GM19025 (cell line): ENCODE measurements around the gene SNCAIP.

Source experiments
- ATAC-seq: cut with Tn5 transposase; IDR thresholded peaks from one replicate; pipeline ENCODE4 v1.9.1; 2021; ENCODE audit warnings: mild to moderate bottlenecking, low read depth, moderate library complexity; ENCODE audit not compliant: unreplicated experiment

Gene SNCAIP

GRCh38 chr5:122420091-122420490 lies 108.1 kb downstream of the SNCAIP start:
- ATAC-seq, result no peak

GRCh38 chr5:122420537-122421236 lies 108.7 kb downstream of the SNCAIP start:
- no peak for ATAC-seq

GRCh38 chr5:122421374-122422079 lies 109.5 kb downstream of the SNCAIP start:
- ATAC-seq, result peak; percentile 85

GRCh38 chr5:122423221-122423620 lies 111.2 kb downstream of the SNCAIP start:
- no peak for ATAC-seq

- no peak for ATAC-seq
Measured at GRCh38 chr5:122424132-122424531, 112.1 kb downstream of the SNCAIP start.

- no peak for ATAC-seq
Measured at GRCh38 chr5:122426301-122426700, 114.3 kb downstream of the SNCAIP start.

- no peak for ATAC-seq
Measured at GRCh38 chr5:122427621-122428020, 115.6 kb downstream of the SNCAIP start.

- ATAC-seq, result no peak
Measured at GRCh38 chr5:122429545-122430318, 117.7 kb downstream of the SNCAIP start.

- no peak for ATAC-seq
Measured at GRCh38 chr5:122430319-122430586, 118.2 kb downstream of the SNCAIP start.

- ATAC-seq, result no peak
Measured at GRCh38 chr5:122431298-122431697, 119.3 kb downstream of the SNCAIP start.

- no peak for ATAC-seq
Measured at GRCh38 chr5:122434205-122434970, 122.4 kb downstream of the SNCAIP start.

- no peak for ATAC-seq
Measured at GRCh38 chr5:122435234-122435633, 123.2 kb downstream of the SNCAIP start.

GRCh38 chr5:122435761-122436160 lies 123.7 kb downstream of the SNCAIP start:
- ATAC-seq, result no peak

GRCh38 chr5:122436615-122437014 lies 124.6 kb downstream of the SNCAIP start:
- no peak for ATAC-seq

GRCh38 chr5:122439645-122440044 lies 127.6 kb downstream of the SNCAIP start:
- no peak for ATAC-seq

GRCh38 chr5:122442938-122443337 lies 130.9 kb downstream of the SNCAIP start:
- ATAC-seq, result peak; percentile 65

GRCh38 chr5:122444411-122444810 lies 132.4 kb downstream of the SNCAIP start:
- no peak for ATAC-seq

- no peak for ATAC-seq
Measured at GRCh38 chr5:122445070-122445469, 133.0 kb downstream of the SNCAIP start.

GRCh38 chr5:122447072-122447471 lies 135.0 kb downstream of the SNCAIP start:
- no peak for ATAC-seq

- ATAC-seq, result no peak
Measured at GRCh38 chr5:122447879-122448278, 135.8 kb downstream of the SNCAIP start.

- ATAC-seq, result no peak
Measured at GRCh38 chr5:122454541-122454940, 142.5 kb downstream of the SNCAIP start.
